Gastrocnemius medialis (tissue), 4 donors: Measurements from ENCODE around the gene STRBP.
A peak's percentile ranks its signal among the peaks of the same experiment; 100 is the strongest.

Experiments used
- POLR2A ChIP-seq, 2 donors: fragments of 450-650 bp; IDR thresholded peaks; one replicate each; pipeline ENCODE4 v1.6.1; 2017; ENCODE audit warnings: antibody characterized with exemption in 2 of 2, mild to moderate bottlenecking in 2 of 2, moderate library complexity in 2 of 2
- TF ChIP-seq, protein P1 (sequence below), 5 experiments: fragments of 450-650 bp in 3 of 5; fragments of 200-600 bp in 2 of 5; sonication (generic) in 2 of 5; IDR thresholded peaks in 4 of 5; conservative IDR thresholded peaks in 1 of 5; 1 replicate in 4 of 5; 2 replicates in 1 of 5; pipeline ENCODE4 v1.5.1; 2016 to 2019; ENCODE audit warnings: antibody characterized with exemption in 5 of 5, mild to moderate bottlenecking in 3 of 5, moderate library complexity in 3 of 5

DNA sequence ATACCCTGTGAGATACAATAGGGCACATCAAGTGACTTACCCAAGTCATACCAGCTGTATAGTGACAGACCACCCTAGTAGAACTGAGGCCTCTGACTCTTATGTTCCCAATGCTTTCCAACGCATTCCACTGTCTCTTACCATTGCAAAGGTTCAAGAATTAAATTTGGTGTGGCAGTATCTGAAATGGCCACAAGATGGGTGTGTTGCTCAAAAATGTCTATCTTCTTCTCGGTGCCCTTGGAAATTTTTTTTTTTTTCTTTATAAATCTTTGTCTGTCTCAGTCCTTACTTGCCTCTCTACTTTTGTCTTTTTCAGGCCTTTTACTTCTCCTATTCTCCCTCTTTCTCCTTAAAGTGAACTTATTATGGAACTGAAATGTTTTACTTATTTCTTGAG is 186.6 kb downstream of the STRBP start:
- TF ChIP-seq, protein P1, sequence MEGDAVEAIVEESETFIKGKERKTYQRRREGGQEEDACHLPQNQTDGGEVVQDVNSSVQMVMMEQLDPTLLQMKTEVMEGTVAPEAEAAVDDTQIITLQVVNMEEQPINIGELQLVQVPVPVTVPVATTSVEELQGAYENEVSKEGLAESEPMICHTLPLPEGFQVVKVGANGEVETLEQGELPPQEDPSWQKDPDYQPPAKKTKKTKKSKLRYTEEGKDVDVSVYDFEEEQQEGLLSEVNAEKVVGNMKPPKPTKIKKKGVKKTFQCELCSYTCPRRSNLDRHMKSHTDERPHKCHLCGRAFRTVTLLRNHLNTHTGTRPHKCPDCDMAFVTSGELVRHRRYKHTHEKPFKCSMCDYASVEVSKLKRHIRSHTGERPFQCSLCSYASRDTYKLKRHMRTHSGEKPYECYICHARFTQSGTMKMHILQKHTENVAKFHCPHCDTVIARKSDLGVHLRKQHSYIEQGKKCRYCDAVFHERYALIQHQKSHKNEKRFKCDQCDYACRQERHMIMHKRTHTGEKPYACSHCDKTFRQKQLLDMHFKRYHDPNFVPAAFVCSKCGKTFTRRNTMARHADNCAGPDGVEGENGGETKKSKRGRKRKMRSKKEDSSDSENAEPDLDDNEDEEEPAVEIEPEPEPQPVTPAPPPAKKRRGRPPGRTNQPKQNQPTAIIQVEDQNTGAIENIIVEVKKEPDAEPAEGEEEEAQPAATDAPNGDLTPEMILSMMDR (IDR thresholded peaks at IDR 0.05 in 4 of 5, conservative IDR thresholded peaks at IDR 0.05 in 1 of 5), result peak in 3 of 5 experiments; percentile 10 to 34 (median 22)
- no peak for TF ChIP-seq POLR2A (IDR thresholded peaks at IDR 0.05)
